Activated T-helper 1 cell treated with anti-CD3 and anti-CD28 coated beads, Interleukin-12 subunit alpha, Interleukin-12 subunit beta, Interleukin-2, Interleukin-4 antibody, amounts not matched to agents 30 ng/mL and 10 ng/mL and 1 ng/mL, durations not matched to agents 14 hours and 24 hours and 36 hours (primary cell): Measurements from ENCODE around the gene GRID1. TPM values are rescaled to one million over a fixed set of nuclear protein-coding genes. Genes with fewer than 3 reads are reported as not detected.
"Not testable (repeated sequence)": the region's sequence is repeated elsewhere in the genome, so short reads cannot be mapped to it uniquely, and the experiment has no call there.

Experiments
- DNase-seq: peaks from one replicate; pipeline ENCODE4 v3.0.0; 2021; ENCODE audit warnings: low spot score
- H3K27ac Mint-ChIP-seq: one replicate; pipeline ENCODE4 v1.8.0; 2021; ENCODE audit warnings: mild to moderate bottlenecking, mixed read lengths
- H3K27me3 Mint-ChIP-seq: one replicate; pipeline ENCODE4 v1.8.0; 2022; ENCODE audit warnings: mild to moderate bottlenecking, moderate library complexity, mixed read lengths; ENCODE audit not compliant: insufficient read depth
- H3K36me3 Mint-ChIP-seq: one replicate; pipeline ENCODE4 v1.8.0; 2021; ENCODE audit warnings: low read depth, mixed read lengths
- H3K4me1 Mint-ChIP-seq: one replicate; pipeline ENCODE4 v1.8.0; 2021; ENCODE audit warnings: low read depth, mixed read lengths
- H3K4me3 Mint-ChIP-seq: one replicate; pipeline ENCODE4 v1.8.0; 2021; ENCODE audit warnings: mild to moderate bottlenecking, moderate library complexity, mixed read lengths
- H3K9me3 Mint-ChIP-seq: one replicate; pipeline ENCODE4 v1.8.0; 2021; ENCODE audit warnings: mixed read lengths
- intact Hi-C: fragments of 100-400 bp; cut with micrococcal nuclease; formaldehyde crosslinking; loops from one replicate; pipeline ENCODE4 v1.15.1; 2024
- total RNA-seq: library from RNA; stranded (reverse); gene quantifications from 2 replicates; pipeline ENCODE4 v1.2.3, GENCODE V29; 2022

Gene GRID1
- total RNA-seq, 1 donor from 2014 or later: not detected

- not testable (repeated sequence) for H3K27ac Mint-ChIP-seq, H3K4me1 Mint-ChIP-seq, H3K9me3 Mint-ChIP-seq, H3K36me3 Mint-ChIP-seq, DNase-seq
- H3K27me3 Mint-ChIP-seq: peaks cover 70% of the 10 kb centered on the region
- intact Hi-C loops: loop anchor here (1.0 kb wide), 1 partner anchor 11 kb away; no protein-coding TSS in a partner anchor
- H3K4me3 Mint-ChIP-seq: peak overlapping the region; percentile 79
Observed at GRCh38 chr10:86389109-86389440, 22.5 kb upstream of the GRID1 start.

- H3K27me3 Mint-ChIP-seq: peaks cover 75% of the 10 kb centered on the region
- no peak for DNase-seq
- no peaks in the 10 kb centered on the region for H3K36me3 Mint-ChIP-seq
- no peaks in the 10 kb centered on the region for H3K4me1 Mint-ChIP-seq
- intact Hi-C loops: no loop called here
- no peak overlapping the region for H3K4me3 Mint-ChIP-seq
- no peak overlapping the region for H3K27ac Mint-ChIP-seq
- no peaks in the 10 kb centered on the region for H3K9me3 Mint-ChIP-seq
Observed at GRCh38 chr10:86388119-86388704, 21.6 kb upstream of the GRID1 start.

GRCh38 chr10:86387178-86387794 is 20.7 kb upstream of the GRID1 start:
- no peak overlapping the region for H3K4me3 Mint-ChIP-seq
- intact Hi-C loops: no loop called here
- peaks cover 71% of the 10 kb centered on the region for H3K27me3 Mint-ChIP-seq
- DNase-seq: no peak
- no peak overlapping the region for H3K27ac Mint-ChIP-seq
- H3K9me3 Mint-ChIP-seq: no peaks in the 10 kb centered on the region
- H3K36me3 Mint-ChIP-seq: no peaks in the 10 kb centered on the region
- H3K4me1 Mint-ChIP-seq: no peaks in the 10 kb centered on the region

- H3K9me3 Mint-ChIP-seq: no peaks in the 10 kb centered on the region
- intact Hi-C loops: no loop called here
- peaks cover 73% of the 10 kb centered on the region for H3K27me3 Mint-ChIP-seq
- DNase-seq: no peak
- no peaks in the 10 kb centered on the region for H3K4me1 Mint-ChIP-seq
- H3K27ac Mint-ChIP-seq: no peak overlapping the region
- no peak overlapping the region for H3K4me3 Mint-ChIP-seq
- no peaks in the 10 kb centered on the region for H3K36me3 Mint-ChIP-seq
Observed at GRCh38 chr10:86385806-86386205, 19.2 kb upstream of the GRID1 start.

- no peak for DNase-seq
- H3K4me1 Mint-ChIP-seq: no peaks in the 10 kb centered on the region
- no peak overlapping the region for H3K27ac Mint-ChIP-seq
- peaks cover 34% of the 10 kb centered on the region for H3K27me3 Mint-ChIP-seq
- H3K4me3 Mint-ChIP-seq: no peak overlapping the region
- H3K9me3 Mint-ChIP-seq: no peaks in the 10 kb centered on the region
- intact Hi-C loops: loop anchor here (1.0 to 5.0 kb wide), 7 partner anchors 115 to 1837 kb away; no protein-coding TSS in a partner anchor
- H3K36me3 Mint-ChIP-seq: no peaks in the 10 kb centered on the region
Observed at GRCh38 chr10:86377797-86378146, 11.2 kb upstream of the GRID1 start.

- H3K4me1 Mint-ChIP-seq: no peaks in the 10 kb centered on the region
- no peak overlapping the region for H3K27ac Mint-ChIP-seq
- H3K4me3 Mint-ChIP-seq: no peak overlapping the region
- intact Hi-C loops: loop anchor here (1.0 to 5.0 kb wide), 7 partner anchors 115 to 1837 kb away; no protein-coding TSS in a partner anchor
- no peaks in the 10 kb centered on the region for H3K9me3 Mint-ChIP-seq
- peak; percentile 74 for DNase-seq
- no peaks in the 10 kb centered on the region for H3K36me3 Mint-ChIP-seq
- H3K27me3 Mint-ChIP-seq: peaks cover 31% of the 10 kb centered on the region
Observed at GRCh38 chr10:86376852-86377796, 10.5 kb upstream of the GRID1 start.

- Mint-ChIP-seq H3K27ac (no peak overlapping the region), H3K27me3 (peaks cover 32% of the 10 kb centered on the region), H3K4me3 (no peak overlapping the region), H3K36me3 (no peaks in the 10 kb centered on the region), H3K4me1 (no peaks in the 10 kb centered on the region), H3K9me3 (no peaks in the 10 kb centered on the region)
- DNase-seq: no peak
- intact Hi-C loops: loop anchor here (2.0 to 5.0 kb wide), 3 partner anchors 380 to 1709 kb away; no protein-coding TSS in a partner anchor
Observed at GRCh38 chr10:86376403-86376802, 9.8 kb upstream of the GRID1 start.

- intact Hi-C loops: loop anchor here (5.0 kb wide), 2 partner anchors 1593 to 1708 kb away; no protein-coding TSS in a partner anchor
Observed at GRCh38 chr10:86375204-86375603, 8.6 kb upstream of the GRID1 start.

GRCh38 chr10:86374664-86375063 is 8.1 kb upstream of the GRID1 start:
- Mint-ChIP-seq H3K27me3 (peaks cover 36% of the 10 kb centered on the region), H3K27ac (no peak overlapping the region), H3K9me3 (no peaks in the 10 kb centered on the region), H3K4me1 (no peaks in the 10 kb centered on the region), H3K36me3 (no peaks in the 10 kb centered on the region), H3K4me3 (no peak overlapping the region)
- DNase-seq: no peak
- intact Hi-C loops: loop anchor here (5.0 kb wide), 2 partner anchors 1592 to 1707 kb away; no protein-coding TSS in a partner anchor

More at GRCh38 chr10:86375204-86375603, 8.6 kb upstream of the GRID1 start:
- Mint-ChIP-seq H3K4me1 (no peaks in the 10 kb centered on the region), H3K27me3 (peaks cover 31% of the 10 kb centered on the region), H3K27ac (no peak overlapping the region), H3K4me3 (no peak overlapping the region), H3K36me3 (no peaks in the 10 kb centered on the region), H3K9me3 (no peaks in the 10 kb centered on the region)
- no peak for DNase-seq

- intact Hi-C loops: no loop called here
- H3K27ac Mint-ChIP-seq: no peak overlapping the region
- no peak for DNase-seq
- H3K9me3 Mint-ChIP-seq: no peaks in the 10 kb centered on the region
- no peaks in the 10 kb centered on the region for H3K4me1 Mint-ChIP-seq
- H3K36me3 Mint-ChIP-seq: no peaks in the 10 kb centered on the region
- H3K27me3 Mint-ChIP-seq: peaks cover 38% of the 10 kb centered on the region
- H3K4me3 Mint-ChIP-seq: no peak overlapping the region
Observed at GRCh38 chr10:86373828-86374227, 7.2 kb upstream of the GRID1 start.

- Mint-ChIP-seq H3K4me1 (no peaks in the 10 kb centered on the region), H3K27me3 (peaks cover 42% of the 10 kb centered on the region), H3K9me3 (no peaks in the 10 kb centered on the region)
Observed at GRCh38 chr10:86373251-86373650, 6.7 kb upstream of the GRID1 start.

GRCh38 chr10:86372784-86373239 is 6.2 kb upstream of the GRID1 start:
- Mint-ChIP-seq H3K4me1 (no peaks in the 10 kb centered on the region), H3K27me3 (peaks cover 42% of the 10 kb centered on the region), H3K36me3 (no peaks in the 10 kb centered on the region), H3K27ac (no peak overlapping the region), H3K9me3 (no peaks in the 10 kb centered on the region), H3K4me3 (no peak overlapping the region)
- intact Hi-C loops: no loop called here
- DNase-seq: no peak

More at GRCh38 chr10:86373251-86373650, 6.7 kb upstream of the GRID1 start:
- Mint-ChIP-seq H3K4me3 (no peak overlapping the region), H3K27ac (no peak overlapping the region), H3K36me3 (no peaks in the 10 kb centered on the region)
- DNase-seq: no peak
- intact Hi-C loops: no loop called here
